ENCODE data around the gene OXGR1.
A peak's percentile ranks its signal among the peaks of the same experiment; 100 is the strongest.

The OXGR1 gene

DNA sequence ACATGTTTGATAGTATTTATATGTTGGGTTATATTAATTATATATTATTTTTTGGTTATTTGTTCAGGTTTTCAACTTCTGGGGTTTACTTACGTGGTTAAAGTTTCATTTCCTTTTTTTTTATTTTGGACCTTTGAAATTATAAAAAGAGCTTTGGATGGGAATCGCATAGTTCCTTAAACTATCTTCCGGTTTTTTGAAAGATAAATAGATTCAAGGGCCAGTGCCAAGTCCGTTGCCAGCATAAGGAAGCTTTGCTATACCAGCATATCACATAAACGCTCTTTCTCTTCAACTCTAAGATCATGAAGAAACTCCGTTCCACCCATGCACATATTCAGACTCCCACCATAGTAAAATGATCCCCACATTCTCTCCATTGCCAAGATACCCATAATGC, 7.4 kb upstream of the OXGR1 start:
- TF ChIP-seq, protein P1, sequence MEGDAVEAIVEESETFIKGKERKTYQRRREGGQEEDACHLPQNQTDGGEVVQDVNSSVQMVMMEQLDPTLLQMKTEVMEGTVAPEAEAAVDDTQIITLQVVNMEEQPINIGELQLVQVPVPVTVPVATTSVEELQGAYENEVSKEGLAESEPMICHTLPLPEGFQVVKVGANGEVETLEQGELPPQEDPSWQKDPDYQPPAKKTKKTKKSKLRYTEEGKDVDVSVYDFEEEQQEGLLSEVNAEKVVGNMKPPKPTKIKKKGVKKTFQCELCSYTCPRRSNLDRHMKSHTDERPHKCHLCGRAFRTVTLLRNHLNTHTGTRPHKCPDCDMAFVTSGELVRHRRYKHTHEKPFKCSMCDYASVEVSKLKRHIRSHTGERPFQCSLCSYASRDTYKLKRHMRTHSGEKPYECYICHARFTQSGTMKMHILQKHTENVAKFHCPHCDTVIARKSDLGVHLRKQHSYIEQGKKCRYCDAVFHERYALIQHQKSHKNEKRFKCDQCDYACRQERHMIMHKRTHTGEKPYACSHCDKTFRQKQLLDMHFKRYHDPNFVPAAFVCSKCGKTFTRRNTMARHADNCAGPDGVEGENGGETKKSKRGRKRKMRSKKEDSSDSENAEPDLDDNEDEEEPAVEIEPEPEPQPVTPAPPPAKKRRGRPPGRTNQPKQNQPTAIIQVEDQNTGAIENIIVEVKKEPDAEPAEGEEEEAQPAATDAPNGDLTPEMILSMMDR (IDR thresholded peaks at IDR 0.05; ENCODE audit: insufficient read depth, low read length): no peak
- TF ChIP-seq REST (IDR thresholded peaks at IDR 0.05; ENCODE audit: insufficient replicate concordance, low read depth) (no peak), GABPA (IDR thresholded peaks at IDR 0.05; ENCODE audit: low read depth) (no peak), SPI1 (IDR thresholded peaks at IDR 0.05; ENCODE audit: borderline replicate concordance, low read depth) (no peak)
- no peak overlapping the region for H3K4me3 ChIP-seq (replicated peaks; ENCODE audit: insufficient read depth, low read length)
- H3K27ac ChIP-seq (replicated peaks): no peak overlapping the region
- DNase-seq (ENCODE audit: low read depth in 1 of 2, low spot score in 1 of 2): peak in 1 of 2 experiments; percentile 27
- H3K27me3 ChIP-seq (ENCODE audit: insufficient read depth, poor library complexity, severe bottlenecking): peaks cover 12% of the 10 kb centered on the region

GRCh38 chr13:97000295-97000925, 6.1 kb upstream of the OXGR1 start:
- no peak for DNase-seq (ENCODE audit: low read depth in 1 of 2, low spot score in 1 of 2)
- no peak overlapping the region for H3K27ac ChIP-seq (replicated peaks)
- peaks cover 18% of the 10 kb centered on the region for H3K27me3 ChIP-seq (ENCODE audit: insufficient read depth, poor library complexity, severe bottlenecking)
- TF ChIP-seq GABPA (IDR thresholded peaks at IDR 0.05; ENCODE audit: low read depth) (no peak), REST (IDR thresholded peaks at IDR 0.05; ENCODE audit: insufficient replicate concordance, low read depth) (no peak), POLR2AphosphoS5 (IDR thresholded peaks at IDR 0.05; ENCODE audit: low read depth) (no peak), SPI1 (IDR thresholded peaks at IDR 0.05; ENCODE audit: borderline replicate concordance, low read depth) (no peak)
- TF ChIP-seq, protein P1 (IDR thresholded peaks at IDR 0.05; ENCODE audit: insufficient read depth, low read length): no peak
- no peak overlapping the region for H3K4me3 ChIP-seq (replicated peaks; ENCODE audit: insufficient read depth, low read length)

GRCh38 chr13:96999091-96999490, 4.8 kb upstream of the OXGR1 start:
- Histone ChIP-seq H3K4me3 (replicated peaks; ENCODE audit: insufficient read depth, low read length) (no peak overlapping the region), H3K27ac (replicated peaks) (no peak overlapping the region), H3K27me3 (ENCODE audit: insufficient read depth, poor library complexity, severe bottlenecking) (peaks cover 29% of the 10 kb centered on the region)
- TF ChIP-seq POLR2AphosphoS5 (IDR thresholded peaks at IDR 0.05; ENCODE audit: low read depth) (no peak), GABPA (IDR thresholded peaks at IDR 0.05; ENCODE audit: low read depth) (no peak), SPI1 (IDR thresholded peaks at IDR 0.05; ENCODE audit: borderline replicate concordance, low read depth) (no peak), REST (IDR thresholded peaks at IDR 0.05; ENCODE audit: insufficient replicate concordance, low read depth) (no peak)
- TF ChIP-seq, protein P1 (IDR thresholded peaks at IDR 0.05; ENCODE audit: insufficient read depth, low read length): no peak
- no peak for DNase-seq (ENCODE audit: low read depth in 1 of 2, low spot score in 1 of 2)

All from HL-60 (cell line).